Forelimb muscle (tissue), 1 donor: ENCODE data around the gene ADNP. TPM values are rescaled to one million over a fixed set of nuclear protein-coding genes. Genes with fewer than 3 reads are reported as not detected.

Experiments used
- DNase-seq: peaks from one replicate; pipeline ENCODE4 v3.0.0-alpha.2; 2013; ENCODE audit warnings: low read depth
- polyA plus RNA-seq: library from polyadenylated mRNA; unstranded; fragments of 120-200 nt; gene quantifications from one replicate; pipeline ENCODE4 v1.2.1, GENCODE V29; 2013; ENCODE audit not compliant: insufficient read length

The ADNP gene
- polyA plus RNA-seq, 1 donor: 49.9 TPM

- DNase-seq: no peak
Observed at GRCh38 chr20:50850721-50851286, 80.4 kb downstream of the ADNP start.

GRCh38 chr20:50848846-50849673 lies 82.2 kb downstream of the ADNP start:
- no peak for DNase-seq

- DNase-seq: no peak
Observed at GRCh38 chr20:50848341-50848808, 82.9 kb downstream of the ADNP start.

GRCh38 chr20:50845566-50846215 lies 85.5 kb downstream of the ADNP start:
- DNase-seq: no peak

- no peak for DNase-seq
Observed at GRCh38 chr20:50844430-50845100, 86.7 kb downstream of the ADNP start.

GRCh38 chr20:50843331-50844276 lies 87.6 kb downstream of the ADNP start:
- no peak for DNase-seq

GRCh38 chr20:50842821-50843220 lies 88.4 kb downstream of the ADNP start:
- no peak for DNase-seq

Other genes starting within 250 kb of the ADNP start
- 7.5 TPM for gene RIPOR3, start 239.9 kb downstream of the ADNP start, polyA plus RNA-seq
- gene PARD6B, start 199.9 kb downstream of the ADNP start, polyA plus RNA-seq: 0.38 TPM
- 2.4 TPM for gene BCAS4, start 136.4 kb downstream of the ADNP start, polyA plus RNA-seq
- gene DPM1, start 27.1 kb upstream of the ADNP start, polyA plus RNA-seq: 42.2 TPM
- 3.0 TPM for gene MOCS3, start 27.4 kb upstream of the ADNP start, polyA plus RNA-seq
- gene KCNG1, start 91.7 kb upstream of the ADNP start, polyA plus RNA-seq: 0.32 TPM